GM21528 (cell line): ENCODE measurements around the gene LMF1.
A peak's percentile ranks its signal among the peaks of the same experiment; 100 is the strongest.

Experiments used
- ATAC-seq: cut with Tn5 transposase; IDR thresholded peaks from one replicate; pipeline ENCODE4 v1.9.1; 2021; ENCODE audit warnings: mild to moderate bottlenecking, moderate library complexity; ENCODE audit not compliant: unreplicated experiment, low FRiP score

LMF1 gene

GRCh38 chr16:970766-971581 is at the start of gene LMF1:
TSS of gene LMF1 (minus strand) at chr16:970984. CDS start at chr16:970980, 4 bp downstream.
- ATAC-seq: peak; percentile 75

GRCh38 chr16:1020091-1020399 is 49.3 kb upstream of the LMF1 start:
- ATAC-seq: no peak

GRCh38 chr16:1019231-1020090 is 48.7 kb upstream of the LMF1 start:
- ATAC-seq: no peak

- no peak for ATAC-seq
Measured at GRCh38 chr16:1018447-1019198, 47.8 kb upstream of the LMF1 start.

GRCh38 chr16:1014771-1015495 is 44.1 kb upstream of the LMF1 start:
- ATAC-seq: no peak

GRCh38 chr16:1014221-1014620 is 43.4 kb upstream of the LMF1 start:
- ATAC-seq: no peak

GRCh38 chr16:1013593-1013900 is 42.8 kb upstream of the LMF1 start:
- ATAC-seq: no peak

GRCh38 chr16:1012722-1013592 is 42.2 kb upstream of the LMF1 start:
- ATAC-seq: no peak

GRCh38 chr16:1012135-1012534 is 41.4 kb upstream of the LMF1 start:
- no peak for ATAC-seq

- ATAC-seq: no peak
Measured at GRCh38 chr16:1011316-1012082, 40.7 kb upstream of the LMF1 start.

GRCh38 chr16:1010815-1011214 is 40.0 kb upstream of the LMF1 start:
- ATAC-seq: no peak

GRCh38 chr16:1010251-1010650 is 39.5 kb upstream of the LMF1 start:
- no peak for ATAC-seq

GRCh38 chr16:1009358-1010150 is 38.8 kb upstream of the LMF1 start:
- no peak for ATAC-seq

- no peak for ATAC-seq
Measured at GRCh38 chr16:1008085-1008484, 37.3 kb upstream of the LMF1 start.

GRCh38 chr16:1007284-1007850 is 36.6 kb upstream of the LMF1 start:
- ATAC-seq: no peak

- no peak for ATAC-seq
Measured at GRCh38 chr16:1006781-1007180, 36.0 kb upstream of the LMF1 start.

GRCh38 chr16:1005286-1005685 is 34.5 kb upstream of the LMF1 start:
- no peak for ATAC-seq
